ENCODE data around the gene ESPL1. TPM values are rescaled to one million over a fixed set of nuclear protein-coding genes. Genes with fewer than 3 reads are reported as not detected.

The ESPL1 gene
- total RNA-seq, 2 experiments from 2014 or later, result 107 to 125 TPM

GRCh38 chr12:53334822-53335221, 66.7 kb downstream of the ESPL1 start:
- Mint-ChIP-seq H3K27me3 (peaks cover 53% of the 10 kb centered on the region), H3K36me3 (ENCODE audit: low read depth) (no peaks in the 10 kb centered on the region), H3K27ac (no peak overlapping the region), H3K9me3 (no peaks in the 10 kb centered on the region), H3K4me1 (peaks cover 17% of the 10 kb centered on the region), H3K4me3 (no peak overlapping the region)
- ChIA-PET CTCF (interaction anchor here (0.9 to 4.8 kb wide), 8 partner anchors 8 to 176 kb away, joined by 3 to 20 read pairs (median 4); partner anchors contain the start of gene AAAS), POLR2A (interaction anchor here (0.5 to 0.6 kb wide), 2 partner anchors 11 to 92 kb away, joined by 3 read pairs; no protein-coding TSS in a partner anchor)
- DNase-seq, result no peak

GRCh38 chr12:53336181-53336681, 68.1 kb downstream of the ESPL1 start, which contains the start of gene SP7:
TSS of gene SP7 (minus strand) at chr12:53336354. CDS start at chr12:53335646, 708 bp downstream.
- Mint-ChIP-seq H3K4me3 (no peak within 1 kb of the TSS), H3K36me3 (ENCODE audit: low read depth) (no peaks in the 10 kb centered on the region), H3K9me3 (no peaks in the 10 kb centered on the region), H3K27ac (no peak within 1 kb of the TSS), H3K4me1 (peaks cover 17% of the 10 kb centered on the region), H3K27me3 (peaks cover 53% of the 10 kb centered on the region)
- ChIA-PET CTCF (interaction anchor here (1.2 to 4.8 kb wide), 4 partner anchors 8 to 89 kb away, joined by 4 to 20 read pairs (median 11); partner anchors contain the start of gene AAAS), POLR2A (no interaction called here)
- no peak for DNase-seq

GRCh38 chr12:53338017-53338416, 69.9 kb downstream of the ESPL1 start:
- DNase-seq, result no peak
- POLR2A ChIA-PET, result no interaction called here
- Mint-ChIP-seq H3K27ac (peak overlapping the region; percentile 46), H3K4me1 (peaks cover 18% of the 10 kb centered on the region), H3K36me3 (ENCODE audit: low read depth) (no peaks in the 10 kb centered on the region), H3K27me3 (peaks cover 48% of the 10 kb centered on the region), H3K9me3 (no peaks in the 10 kb centered on the region), H3K4me3 (no peak overlapping the region)
- CTCF ChIA-PET, result interaction anchor here (0.6 kb wide), 1 partner anchor 58 kb away, joined by 3 read pairs; no protein-coding TSS in a partner anchor

- Mint-ChIP-seq H3K9me3 (no peaks in the 10 kb centered on the region), H3K4me1 (peaks cover 25% of the 10 kb centered on the region), H3K4me3 (no peak overlapping the region), H3K36me3 (ENCODE audit: low read depth) (no peaks in the 10 kb centered on the region), H3K27me3 (peaks cover 46% of the 10 kb centered on the region), H3K27ac (no peak overlapping the region)
- ChIA-PET CTCF (interaction anchor here (0.6 kb wide), 1 partner anchor 9 kb away, joined by 3 read pairs; no protein-coding TSS in a partner anchor), POLR2A (no interaction called here)
- DNase-seq, result no peak
Measured at GRCh38 chr12:53338916-53339315, 70.8 kb downstream of the ESPL1 start.

- DNase-seq, result no peak
- ChIA-PET CTCF (interaction anchor here (1.0 kb wide), 2 partner anchors 16 to 19 kb away, joined by 3 read pairs; partner anchors contain the start of gene AAAS), POLR2A (interaction anchor here (0.7 kb wide), 1 partner anchor 43 kb away, joined by 3 read pairs; no protein-coding TSS in a partner anchor)
- Mint-ChIP-seq H3K27ac (no peak overlapping the region), H3K4me3 (no peak overlapping the region), H3K36me3 (ENCODE audit: low read depth) (no peaks in the 10 kb centered on the region), H3K27me3 (peaks cover 39% of the 10 kb centered on the region), H3K4me1 (peaks cover 35% of the 10 kb centered on the region), H3K9me3 (no peaks in the 10 kb centered on the region)
Measured at GRCh38 chr12:53340398-53340797, 72.3 kb downstream of the ESPL1 start.

Other genes starting within 250 kb of the ESPL1 start
- 1 to 10 TPM in 1 of 2 experiments, under 1 TPM in 1; 0.92 to 1.8 TPM for gene TNS2, start 218.2 kb upstream of the ESPL1 start, total RNA-seq
- gene SPRYD3, start 188.9 kb upstream of the ESPL1 start, total RNA-seq, result 10 to 100 TPM; 19.0 to 20.2 TPM
- gene IGFBP6, start 170.6 kb upstream of the ESPL1 start, total RNA-seq, result under 1 TPM in 1 of 2 experiments, not detected in 1; 0.37 TPM
- gene SOAT2, start 164.8 kb upstream of the ESPL1 start, total RNA-seq, result 1 to 10 TPM; 1.0 to 1.7 TPM
- 10 to 100 TPM; 38.9 to 44.1 TPM for gene ZNF740, start 87.6 kb upstream of the ESPL1 start, total RNA-seq
- 10 to 100 TPM; 33.3 to 34.7 TPM for gene CSAD, start 87.4 kb upstream of the ESPL1 start, total RNA-seq
- 100 to 1,000 TPM; 621 to 702 TPM for gene ITGB7, start 61.0 kb upstream of the ESPL1 start, total RNA-seq
- gene RARG, start 36.1 kb upstream of the ESPL1 start, total RNA-seq, result 10 to 100 TPM; 58.3 to 59.7 TPM
- gene PFDN5, start 27.2 kb downstream of the ESPL1 start, total RNA-seq, result 100 to 1,000 TPM; 305 to 335 TPM
- 10 to 100 TPM; 47.9 to 56.4 TPM for gene MYG1, start 31.4 kb downstream of the ESPL1 start, total RNA-seq
- 10 to 100 TPM; 59.1 to 63.0 TPM for gene AAAS, start 53.3 kb downstream of the ESPL1 start, total RNA-seq
- not detected for gene SP7, start 68.1 kb downstream of the ESPL1 start, total RNA-seq
- 10 to 100 TPM; 94.8 to 99.3 TPM for gene SP1, start 111.9 kb downstream of the ESPL1 start, total RNA-seq
- gene AMHR2, start 155.6 kb downstream of the ESPL1 start, total RNA-seq, result not detected
- 100 to 1,000 TPM; 223 to 229 TPM for gene PRR13, start 173.4 kb downstream of the ESPL1 start, total RNA-seq
- gene PCBP2, start 183.8 kb downstream of the ESPL1 start, total RNA-seq, result 100 to 1,000 TPM; 882 to 943 TPM
- 10 to 100 TPM; 26.0 to 26.1 TPM for gene MAP3K12, start 231.2 kb downstream of the ESPL1 start, total RNA-seq
- 10 to 100 TPM; 32.6 to 35.9 TPM for gene TARBP2, start 233.0 kb downstream of the ESPL1 start, total RNA-seq
- gene NPFF, start 239.2 kb downstream of the ESPL1 start, total RNA-seq, result not detected